Superior temporal gyrus (tissue), 1 donor: ENCODE data around the gene NCF4.

Experiments used
- DNase-seq: peaks from one replicate; pipeline ENCODE4 v3.0.0-alpha.2; 2016; ENCODE audit errors: extremely low spot score

NCF4 gene

GRCh38 chr22:36838119-36839030, 22.4 kb upstream of the NCF4 start:
- no peak for DNase-seq

- DNase-seq, result no peak
Observed at GRCh38 chr22:36839356-36840073, 21.3 kb upstream of the NCF4 start.

GRCh38 chr22:36840106-36840505, 20.7 kb upstream of the NCF4 start:
- no peak for DNase-seq

- no peak for DNase-seq
Observed at GRCh38 chr22:36846271-36846670, 14.5 kb upstream of the NCF4 start.

GRCh38 chr22:36846949-36847348, 13.9 kb upstream of the NCF4 start:
- no peak for DNase-seq

GRCh38 chr22:36850056-36850455, 10.8 kb upstream of the NCF4 start:
- DNase-seq, result no peak

- no peak for DNase-seq
Observed at GRCh38 chr22:36850682-36851081, 10.1 kb upstream of the NCF4 start.

GRCh38 chr22:36852056-36852973, 8.5 kb upstream of the NCF4 start:
- no peak for DNase-seq

- no peak for DNase-seq
Observed at GRCh38 chr22:36853407-36854099, 7.3 kb upstream of the NCF4 start.

- no peak for DNase-seq
Observed at GRCh38 chr22:36855478-36855877, 5.3 kb upstream of the NCF4 start.

- DNase-seq, result peak; percentile 93
Observed at GRCh38 chr22:36856121-36856791, 4.5 kb upstream of the NCF4 start.

GRCh38 chr22:36856792-36857135, 4.0 kb upstream of the NCF4 start:
- no peak for DNase-seq

- DNase-seq, result no peak
Observed at GRCh38 chr22:36858156-36858555, 2.6 kb upstream of the NCF4 start.

GRCh38 chr22:36858966-36859365, 1.8 kb upstream of the NCF4 start:
- no peak for DNase-seq

GRCh38 chr22:36860017-36860416, 789 bp upstream of the NCF4 start:
- DNase-seq, result no peak

- DNase-seq, result no peak
Observed at GRCh38 chr22:36860438-36860820, 377 bp upstream of the NCF4 start.

- no peak for DNase-seq
Observed at GRCh38 chr22:36862251-36863242, 1.7 kb downstream of the NCF4 start.

GRCh38 chr22:36863281-36863680, 2.5 kb downstream of the NCF4 start:
- no peak for DNase-seq

- no peak for DNase-seq
Observed at GRCh38 chr22:36863979-36864378, 3.2 kb downstream of the NCF4 start.
